OCI-LY1 (cell line): ENCODE data around the gene DCAF4.

Experiments used
- CTCF ChIP-seq: fragments of 200-600 bp; sonication (generic), shearing (Covaris generic); IDR thresholded peaks from 2 replicates; pipeline ENCODE4 v1.5.1; 2017; ENCODE audit warnings: mild to moderate bottlenecking, antibody characterized with exemption, low read length, moderate library complexity, mixed read lengths
- EZH2 ChIP-seq: fragments of 200-600 bp; sonication (generic), shearing (Covaris generic); IDR thresholded peaks from 2 replicates; pipeline ENCODE4 v1.8.0; 2017; ENCODE audit warnings: borderline replicate concordance, mixed run types, mild to moderate bottlenecking, antibody characterized with exemption, low read length, moderate library complexity, mixed read lengths

DNA sequence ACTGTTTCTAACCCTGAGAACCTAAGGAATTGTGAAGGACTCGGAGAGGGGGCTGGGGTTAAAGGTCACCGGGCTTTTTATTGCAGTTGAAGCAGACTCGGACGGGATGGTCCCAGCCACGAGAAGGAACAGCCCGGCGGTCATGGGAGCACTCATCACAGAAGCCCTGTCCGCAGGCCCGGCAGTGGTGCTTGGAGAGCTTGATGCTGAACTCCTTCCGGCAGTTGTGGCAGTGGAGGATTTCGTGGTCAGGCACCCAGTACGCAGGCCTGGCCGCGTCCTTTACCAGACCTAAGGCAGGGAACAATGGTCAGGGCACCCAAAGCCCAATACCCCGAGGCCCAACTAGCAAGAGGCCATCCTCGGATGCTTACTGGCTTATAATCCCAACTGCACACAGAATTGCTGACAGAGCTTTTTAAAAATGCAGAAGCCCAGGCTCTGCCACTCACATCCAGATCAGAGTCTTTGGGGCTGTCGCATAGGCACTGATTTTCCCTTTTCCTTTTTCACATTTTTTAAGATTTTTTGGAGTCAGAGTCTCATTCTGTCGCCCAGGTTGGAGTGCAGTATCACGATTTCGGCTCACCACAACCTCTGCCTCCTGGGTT is 44.7 kb downstream of the DCAF4 start:
- TF ChIP-seq EZH2: no peak
- TF ChIP-seq CTCF: no peak
